Vagina (tissue), 2 donors: Measurements from ENCODE around the gene ARID5B.

Experiments used
- POLR2A ChIP-seq, 2 donors: fragments of 450-650 bp; IDR thresholded peaks; one replicate each; pipeline ENCODE4 v1.6.1; 2017; ENCODE audit warnings: antibody characterized with exemption in 2 of 2, mild to moderate bottlenecking in 2 of 2, moderate library complexity in 2 of 2
- POLR2AphosphoS5 ChIP-seq, 2 donors: sonication (generic); formaldehyde crosslinking; IDR thresholded peaks; one replicate each; pipeline ENCODE4 v1.9.0; 2017; ENCODE audit warnings: antibody characterized with exemption in 2 of 2, mild to moderate bottlenecking in 2 of 2, low read depth in 1 of 2; ENCODE audit not compliant: insufficient read depth in 1 of 2
- TF ChIP-seq, protein P1 (sequence below), 3 experiments: fragments of 450-650 bp in 2 of 3; fragments of 200-600 bp in 1 of 3; sonication (generic) in 1 of 3; IDR thresholded peaks; one replicate each; pipeline ENCODE4 v1.5.1; 2017 to 2019; ENCODE audit warnings: antibody characterized with exemption in 3 of 3, mild to moderate bottlenecking in 2 of 3, moderate library complexity in 2 of 3

DNA sequence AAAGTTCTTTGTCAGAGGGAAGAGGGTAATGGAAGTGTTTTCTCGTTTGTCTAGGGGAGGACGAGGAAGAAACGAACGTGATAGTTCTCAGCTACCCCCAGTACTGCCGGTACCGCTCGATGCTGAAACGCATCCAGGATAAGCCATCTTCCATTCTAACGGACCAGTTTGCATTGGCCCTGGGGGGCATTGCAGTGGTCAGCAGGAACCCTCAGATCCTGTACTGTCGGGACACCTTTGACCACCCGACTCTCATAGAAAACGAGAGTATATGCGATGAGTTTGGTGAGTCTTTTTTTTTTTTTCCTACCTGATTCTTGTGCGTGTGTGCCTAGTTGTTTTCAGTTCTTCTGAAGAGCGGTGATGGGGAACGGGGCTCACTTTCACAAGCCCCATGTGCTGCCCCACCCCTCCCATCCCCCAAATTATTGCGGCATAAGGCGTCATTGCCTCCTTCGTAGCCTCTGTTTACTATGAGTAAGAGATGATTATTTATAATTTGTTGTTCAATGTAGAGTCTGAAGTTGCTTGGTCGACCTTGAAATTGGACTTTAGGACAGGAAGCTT is 98.6 kb downstream of the ARID5B start:
- TF ChIP-seq POLR2AphosphoS5 (IDR thresholded peaks at IDR 0.05; ENCODE audit: insufficient read depth in 1 of 2, low read depth in 1 of 2) = no peak
- TF ChIP-seq, protein P1, sequence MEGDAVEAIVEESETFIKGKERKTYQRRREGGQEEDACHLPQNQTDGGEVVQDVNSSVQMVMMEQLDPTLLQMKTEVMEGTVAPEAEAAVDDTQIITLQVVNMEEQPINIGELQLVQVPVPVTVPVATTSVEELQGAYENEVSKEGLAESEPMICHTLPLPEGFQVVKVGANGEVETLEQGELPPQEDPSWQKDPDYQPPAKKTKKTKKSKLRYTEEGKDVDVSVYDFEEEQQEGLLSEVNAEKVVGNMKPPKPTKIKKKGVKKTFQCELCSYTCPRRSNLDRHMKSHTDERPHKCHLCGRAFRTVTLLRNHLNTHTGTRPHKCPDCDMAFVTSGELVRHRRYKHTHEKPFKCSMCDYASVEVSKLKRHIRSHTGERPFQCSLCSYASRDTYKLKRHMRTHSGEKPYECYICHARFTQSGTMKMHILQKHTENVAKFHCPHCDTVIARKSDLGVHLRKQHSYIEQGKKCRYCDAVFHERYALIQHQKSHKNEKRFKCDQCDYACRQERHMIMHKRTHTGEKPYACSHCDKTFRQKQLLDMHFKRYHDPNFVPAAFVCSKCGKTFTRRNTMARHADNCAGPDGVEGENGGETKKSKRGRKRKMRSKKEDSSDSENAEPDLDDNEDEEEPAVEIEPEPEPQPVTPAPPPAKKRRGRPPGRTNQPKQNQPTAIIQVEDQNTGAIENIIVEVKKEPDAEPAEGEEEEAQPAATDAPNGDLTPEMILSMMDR (IDR thresholded peaks at IDR 0.05) = no peak
- TF ChIP-seq POLR2A (IDR thresholded peaks at IDR 0.05) = no peak
